HG02852 (cell line): ENCODE data around the gene CCDC121.

Source experiments
- ATAC-seq: cut with Tn5 transposase; IDR thresholded peaks from one replicate; pipeline ENCODE4 v1.9.1; 2021; ENCODE audit warnings: mild to moderate bottlenecking, moderate library complexity; ENCODE audit not compliant: unreplicated experiment

CCDC121 gene

GRCh38 chr2:27582695-27583389 is 46.0 kb downstream of the CCDC121 start, which contains the start of gene ZNF512:
Gene ZNF512, plus strand, starts transcription at chr2:27583042. Its CDS starts 71 bp downstream, at chr2:27583113.
- ATAC-seq: peak; percentile 97

GRCh38 chr2:27582129-27582694 is 46.6 kb downstream of the CCDC121 start:
- ATAC-seq: no peak

GRCh38 chr2:27581417-27582128 is 47.2 kb downstream of the CCDC121 start:
- no peak for ATAC-seq
